T-helper 22 cell (primary cell): ENCODE data around the gene PAIP2B.
"Not testable (repeated sequence)": the region's sequence is repeated elsewhere in the genome, so short reads cannot be mapped to it uniquely, and the experiment has no call there.

ENCODE experiments used
- DNase-seq: peaks from one replicate; pipeline ENCODE4 v3.0.0-alpha.2; 2020; ENCODE audit warnings: low read depth

PAIP2B gene

GRCh38 chr2:71226965-71227560 is at the start of gene PAIP2B:
PAIP2B (minus strand) TSS chr2:71227103; CDS start chr2:71202589, 24,514 bp downstream.
- DNase-seq = peak; percentile 96

GRCh38 chr2:71275939-71276310 is 49.0 kb upstream of the PAIP2B start:
- no peak for DNase-seq

DNA sequence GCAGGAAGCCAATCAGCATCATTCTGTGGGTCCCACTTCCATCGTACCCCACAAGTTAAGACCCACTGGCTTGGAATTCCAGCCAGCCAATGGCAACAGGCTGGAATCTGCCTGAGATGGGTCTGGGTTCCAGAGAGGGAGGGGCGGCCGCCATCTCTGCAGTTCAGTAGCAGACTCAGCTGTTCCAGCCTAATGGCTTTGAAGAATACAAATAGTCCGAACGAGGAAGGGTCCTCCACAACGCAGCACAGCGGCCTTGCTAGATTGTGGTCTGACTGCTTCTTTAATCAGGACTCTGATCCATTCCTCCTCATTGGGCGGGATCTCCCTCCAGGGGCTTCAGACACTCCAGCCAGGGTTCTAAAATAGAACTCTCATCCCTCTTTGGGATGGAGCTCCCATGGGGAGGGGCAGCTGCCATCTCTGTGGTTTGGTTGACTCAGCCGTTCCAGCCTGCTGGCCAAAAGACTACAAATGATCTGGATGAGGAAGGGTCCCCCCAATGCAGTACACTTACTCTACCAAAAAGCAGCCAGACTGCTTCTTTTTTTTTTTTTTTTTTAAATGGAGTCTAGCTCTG is 42.7 kb upstream of the PAIP2B start:
- no peak for DNase-seq

DNA sequence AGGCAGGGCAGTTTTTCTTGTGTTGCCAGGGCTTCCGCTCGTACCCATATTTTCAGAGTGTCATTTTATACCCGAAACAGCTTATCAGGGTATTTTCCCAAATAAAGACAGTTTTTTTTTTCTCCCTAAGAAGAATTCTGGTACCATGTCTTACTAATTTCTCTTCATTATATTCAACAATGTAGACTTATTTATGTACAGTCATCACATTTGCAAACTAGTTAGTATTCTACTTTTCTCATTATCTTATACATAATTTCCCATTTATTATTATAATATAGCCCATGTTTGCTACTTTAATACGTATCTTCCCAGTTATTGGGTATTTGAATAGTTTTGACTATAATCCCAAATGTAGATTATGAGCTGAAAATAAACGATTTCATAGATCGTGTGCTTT is 36.5 kb upstream of the PAIP2B start:
- DNase-seq = no peak

DNA sequence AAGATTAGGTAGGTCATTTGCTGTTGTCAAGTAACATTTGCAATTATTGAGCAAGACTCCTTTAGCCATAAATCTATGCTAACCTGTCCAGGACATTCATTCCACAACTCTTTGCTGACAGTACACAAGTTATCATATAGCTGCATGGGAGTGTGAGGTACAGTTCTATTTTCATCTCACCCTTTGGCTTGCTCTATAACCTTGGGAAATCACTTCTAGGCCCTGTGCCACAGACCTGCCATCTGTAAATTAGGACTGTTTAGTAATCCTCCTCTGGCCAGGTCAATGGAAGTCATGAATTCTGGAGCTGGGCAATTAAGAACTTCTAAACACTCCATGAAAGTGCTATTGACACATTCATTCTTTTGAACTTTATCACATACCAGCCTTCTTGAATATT is 34.6 kb upstream of the PAIP2B start:
- no peak for DNase-seq

DNA sequence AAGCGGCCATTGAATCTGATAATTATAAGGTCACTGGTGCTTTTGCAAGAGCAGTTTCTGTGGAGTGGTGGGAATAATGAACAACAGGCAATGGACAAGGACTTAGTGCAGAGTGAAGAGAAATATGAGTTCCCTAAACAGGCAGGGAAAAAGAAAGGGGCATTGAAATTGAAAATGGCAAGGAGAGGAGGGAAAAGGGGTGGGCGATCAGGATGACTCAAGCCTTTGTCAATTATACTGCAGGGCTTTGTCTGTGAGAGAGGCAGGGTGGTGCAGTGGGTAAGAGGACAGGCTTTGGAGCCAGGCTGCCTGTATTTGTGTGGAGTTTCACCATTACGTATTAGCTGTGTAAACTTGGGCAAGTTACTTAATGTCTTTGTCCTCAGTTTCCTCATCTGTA is 29.5 kb upstream of the PAIP2B start:
- DNase-seq = no peak

GRCh38 chr2:71254776-71255175 is 27.9 kb upstream of the PAIP2B start:
- no peak for DNase-seq

DNA sequence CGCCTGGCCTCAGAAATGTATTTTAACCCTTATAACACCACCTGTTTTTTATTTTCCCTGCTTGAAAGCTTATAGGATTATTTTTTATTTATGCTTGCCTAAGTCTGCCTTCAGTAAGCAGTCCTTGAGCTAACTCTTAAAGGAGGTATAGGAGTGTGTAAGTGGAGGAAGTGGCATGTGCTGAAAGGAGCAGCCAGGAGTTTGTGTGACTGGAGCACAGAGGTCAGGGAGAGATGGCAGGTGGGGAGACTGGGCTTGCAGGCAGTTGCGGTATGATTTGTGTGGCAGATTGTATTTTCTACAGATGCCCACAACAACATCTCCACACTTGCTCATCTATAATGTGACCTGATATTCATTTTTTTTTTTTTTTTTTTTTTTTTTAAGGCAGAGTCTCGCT is 27.2 kb upstream of the PAIP2B start:
- no peak for DNase-seq

DNA sequence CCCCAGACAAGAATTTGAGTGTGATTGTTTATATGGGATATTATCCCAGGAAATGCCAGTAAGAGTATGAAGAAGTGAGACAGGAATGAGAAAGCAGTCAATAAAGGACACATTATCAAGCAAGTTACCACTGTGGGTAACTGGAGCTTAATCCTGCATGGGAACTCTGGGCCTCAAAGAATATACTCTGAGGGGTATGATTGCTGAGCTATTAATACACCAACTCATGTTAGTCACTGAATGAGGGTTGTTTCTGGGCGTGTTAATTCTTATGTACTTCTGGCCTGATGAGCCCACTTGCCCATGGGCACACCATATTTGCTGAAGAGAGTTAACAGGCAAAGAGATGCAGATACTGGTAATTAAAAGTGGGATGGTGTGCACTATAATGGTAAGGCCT is 26.6 kb upstream of the PAIP2B start:
- no peak for DNase-seq

- DNase-seq = no peak
Measured at GRCh38 chr2:71252862-71253261, 26.0 kb upstream of the PAIP2B start.

GRCh38 chr2:71250935-71251334 is 24.0 kb upstream of the PAIP2B start:
- no peak for DNase-seq

DNA sequence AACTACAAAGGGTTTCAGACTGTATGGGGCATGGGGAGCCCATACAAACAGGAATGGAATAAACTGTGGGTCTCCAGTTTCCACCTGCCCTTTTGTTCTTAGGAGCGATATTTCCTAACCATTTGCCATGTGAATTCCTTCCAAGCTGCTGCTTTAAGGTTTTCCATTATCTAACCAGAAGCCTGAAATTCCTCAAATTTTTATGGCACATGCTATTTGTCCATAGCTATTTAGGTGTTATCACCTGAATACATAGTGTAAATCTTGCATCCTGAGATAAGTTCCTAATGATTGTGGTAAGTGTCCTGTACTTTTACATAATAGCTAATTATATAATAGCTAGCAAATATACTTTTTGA is 17.4 kb upstream of the PAIP2B start:
- DNase-seq = no peak

DNA sequence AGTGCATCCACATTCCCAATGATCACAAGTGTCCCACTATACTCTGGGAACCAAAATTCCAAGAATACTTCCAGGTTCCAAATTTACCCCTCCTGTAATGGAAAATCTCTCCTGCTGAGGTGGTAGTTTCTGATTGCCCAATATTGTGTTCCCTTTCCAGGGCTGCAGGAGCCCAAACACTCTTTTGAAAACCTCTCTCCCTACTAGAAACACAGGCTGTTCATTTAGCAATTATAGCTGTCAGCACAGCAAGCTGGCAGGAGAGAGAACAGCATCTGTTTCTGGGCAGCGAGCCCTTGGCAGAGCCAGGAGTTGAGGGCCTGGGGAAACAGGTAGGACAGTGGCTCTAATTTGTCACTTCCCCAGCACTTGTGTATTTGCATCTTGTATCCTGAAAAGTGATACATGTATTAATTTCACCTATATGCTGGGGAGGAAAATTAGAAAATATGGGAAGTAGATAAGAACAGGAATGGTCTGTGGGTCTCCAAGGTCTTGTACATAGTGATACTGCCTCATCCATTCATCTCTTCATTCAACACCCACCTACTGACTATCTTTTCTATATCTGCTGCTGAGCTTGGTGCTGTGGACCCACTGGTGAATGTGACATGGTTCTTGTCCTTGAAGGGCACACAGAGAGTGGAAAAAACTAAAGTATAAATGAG is 16.9 kb upstream of the PAIP2B start:
- no peak for DNase-seq

- DNase-seq = no peak
Measured at GRCh38 chr2:71240794-71241193, 13.9 kb upstream of the PAIP2B start.

DNA sequence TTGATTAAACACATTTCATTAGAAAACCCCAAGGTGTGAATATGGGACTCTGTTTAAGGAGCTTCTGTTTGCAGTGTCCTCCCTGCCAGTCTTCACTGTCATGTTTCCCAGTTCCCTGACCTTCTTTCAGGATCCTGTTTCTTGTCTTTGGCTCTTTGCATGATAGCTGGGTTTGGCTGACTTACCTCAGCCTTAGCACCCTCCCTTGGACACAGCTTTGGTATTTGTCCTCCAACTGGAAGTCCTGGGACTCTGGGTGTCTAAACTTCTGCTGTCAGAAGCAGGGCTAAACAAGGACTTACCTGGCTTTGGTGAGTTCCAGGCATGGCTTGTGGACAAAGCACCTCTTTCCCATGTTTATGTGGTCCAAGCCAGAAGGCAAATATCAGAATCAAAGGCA is 11.2 kb upstream of the PAIP2B start:
- DNase-seq = no peak

DNA sequence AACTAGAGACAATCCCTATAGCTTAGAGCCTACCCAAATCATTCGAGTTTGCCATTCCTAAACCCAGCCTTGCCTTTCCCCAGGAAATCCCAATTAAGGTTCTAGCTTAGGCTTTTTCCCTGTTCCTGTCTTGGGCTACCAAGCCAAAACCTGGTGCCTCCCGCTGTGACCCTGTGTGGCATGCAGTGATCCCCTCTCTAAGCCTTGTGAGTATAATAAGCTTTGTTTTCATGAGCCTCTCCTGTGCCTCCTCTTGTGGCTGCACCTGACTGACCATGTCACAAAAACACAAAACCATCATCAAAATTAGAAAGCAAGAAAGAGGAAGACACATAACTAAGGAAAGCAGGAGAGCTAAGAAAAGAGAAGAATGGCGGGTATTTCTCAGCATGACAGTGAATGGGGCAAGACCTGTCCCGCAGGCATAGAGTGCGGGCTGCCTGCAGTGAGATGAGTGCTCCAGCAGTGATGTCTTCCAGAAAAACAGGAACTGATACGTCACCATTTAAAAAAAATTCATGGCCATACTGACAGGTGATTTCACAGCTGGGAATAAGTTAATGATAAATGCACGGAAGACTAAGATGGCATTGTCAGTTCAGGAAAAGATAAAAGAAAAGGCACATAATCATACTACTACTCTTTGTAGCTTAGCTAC is 9.2 kb upstream of the PAIP2B start:
- no peak for DNase-seq

GRCh38 chr2:71233072-71233471 is 6.2 kb upstream of the PAIP2B start:
- DNase-seq = not testable (repeated sequence)

GRCh38 chr2:71226096-71226964 is 573 bp downstream of the PAIP2B start:
- DNase-seq = peak; percentile 9

- DNase-seq = no peak
Measured at GRCh38 chr2:71224935-71225334, 2.0 kb downstream of the PAIP2B start.

DNA sequence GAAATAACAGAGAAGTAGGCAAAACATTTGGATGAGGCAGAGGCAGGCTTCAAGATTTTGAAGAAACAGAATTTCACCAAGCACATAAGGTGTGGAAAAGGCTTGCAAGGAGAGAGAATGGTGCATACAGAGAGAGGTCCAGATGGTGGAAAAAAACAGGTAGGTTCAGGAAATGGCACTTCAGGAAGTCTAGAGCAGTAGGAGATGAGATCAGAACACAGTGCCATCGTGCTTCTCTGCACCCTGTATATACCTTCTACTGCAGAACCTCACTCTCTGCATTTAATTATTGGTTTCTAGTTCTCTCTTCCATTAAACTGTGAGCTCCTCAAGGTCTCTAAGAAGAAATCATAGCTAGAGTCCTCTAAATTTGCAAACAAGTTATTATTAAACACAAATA is 2.4 kb downstream of the PAIP2B start:
- no peak for DNase-seq

DNA sequence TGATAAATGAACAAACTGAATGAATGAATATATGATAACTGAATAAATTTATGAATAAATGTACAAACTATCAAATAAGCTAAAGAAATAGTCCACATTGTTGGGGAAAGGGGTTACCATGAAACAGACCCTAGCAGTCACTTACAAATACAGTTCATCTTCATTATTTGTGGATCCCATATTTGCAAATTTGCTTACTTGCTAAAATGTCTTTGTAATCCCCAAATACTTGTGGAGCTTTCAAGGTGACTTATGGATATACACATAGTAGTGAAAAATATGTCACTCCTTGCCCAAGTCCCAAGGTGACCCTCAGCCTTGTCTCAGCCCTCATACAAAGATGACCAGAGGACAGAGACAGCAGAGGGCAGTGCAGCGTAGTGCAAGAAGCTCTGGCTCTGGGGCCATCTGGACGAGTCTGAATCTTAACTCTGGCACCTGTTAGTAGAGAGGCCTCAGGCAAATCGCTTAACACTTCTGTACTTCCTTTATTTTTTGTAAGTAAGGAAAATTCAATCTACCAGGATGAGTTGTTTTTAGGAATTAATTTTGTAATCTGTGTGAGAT is 3.1 kb downstream of the PAIP2B start:
- DNase-seq = no peak

DNA sequence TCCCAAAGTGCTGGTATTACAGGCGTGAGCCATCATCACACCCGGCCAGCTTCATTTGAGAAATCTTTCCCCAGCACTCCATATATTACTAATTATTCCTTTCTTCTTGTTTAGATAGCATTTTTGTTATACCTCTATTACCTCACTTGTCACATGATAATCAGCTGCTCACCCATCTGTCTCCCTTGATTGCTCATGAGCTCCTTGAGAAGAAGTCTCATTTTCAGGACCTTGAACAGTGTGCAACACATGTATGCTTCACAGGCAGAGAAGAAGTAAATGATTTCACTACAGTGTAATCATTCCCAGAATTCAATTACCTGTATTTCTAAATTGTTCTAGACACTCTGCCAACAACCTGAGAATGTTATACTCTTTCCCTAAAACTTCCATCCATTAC is 6.2 kb downstream of the PAIP2B start:
- no peak for DNase-seq
